Measurements from ENCODE around the gene CRYZ.
"Not testable (repeated sequence)": the region's sequence is repeated elsewhere in the genome, so short reads cannot be mapped to it uniquely, and the experiment has no call there.

DNA sequence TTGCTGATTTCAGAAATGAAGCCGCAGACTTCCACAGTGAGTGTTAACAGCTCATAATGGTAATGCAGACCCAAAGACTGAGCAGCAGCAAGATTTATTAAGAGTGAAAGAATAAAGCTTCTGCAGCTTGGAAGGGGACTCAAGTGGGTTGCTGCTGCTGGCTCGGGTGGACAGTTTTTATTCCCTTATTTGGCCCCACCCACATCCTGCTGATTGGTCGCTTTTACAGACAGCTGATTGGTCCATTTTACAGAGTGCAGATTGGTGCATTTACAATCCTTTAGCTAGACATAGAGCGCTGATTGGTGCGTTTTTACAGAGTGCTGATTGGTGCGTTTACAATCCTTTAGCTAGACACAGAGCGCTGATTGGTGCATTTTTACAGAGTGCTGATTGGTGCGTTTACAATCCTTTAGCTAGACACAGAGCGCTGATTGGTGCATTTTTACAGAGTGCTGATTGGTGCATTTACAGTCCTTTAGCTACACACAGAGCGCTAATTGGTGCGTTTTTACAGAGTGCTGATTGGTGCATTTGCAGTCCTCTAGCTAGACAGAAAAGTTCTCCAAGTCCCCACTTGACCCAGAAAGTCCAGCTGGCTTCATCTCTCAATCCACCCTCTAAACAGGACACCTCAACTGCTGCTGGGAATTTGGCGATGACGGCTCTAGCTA is 7.6 kb upstream of the CRYZ start:
- not testable (repeated sequence) for TF ChIP-seq POLR2A (IDR thresholded peaks at IDR 0.05)
- TF ChIP-seq, protein P1, sequence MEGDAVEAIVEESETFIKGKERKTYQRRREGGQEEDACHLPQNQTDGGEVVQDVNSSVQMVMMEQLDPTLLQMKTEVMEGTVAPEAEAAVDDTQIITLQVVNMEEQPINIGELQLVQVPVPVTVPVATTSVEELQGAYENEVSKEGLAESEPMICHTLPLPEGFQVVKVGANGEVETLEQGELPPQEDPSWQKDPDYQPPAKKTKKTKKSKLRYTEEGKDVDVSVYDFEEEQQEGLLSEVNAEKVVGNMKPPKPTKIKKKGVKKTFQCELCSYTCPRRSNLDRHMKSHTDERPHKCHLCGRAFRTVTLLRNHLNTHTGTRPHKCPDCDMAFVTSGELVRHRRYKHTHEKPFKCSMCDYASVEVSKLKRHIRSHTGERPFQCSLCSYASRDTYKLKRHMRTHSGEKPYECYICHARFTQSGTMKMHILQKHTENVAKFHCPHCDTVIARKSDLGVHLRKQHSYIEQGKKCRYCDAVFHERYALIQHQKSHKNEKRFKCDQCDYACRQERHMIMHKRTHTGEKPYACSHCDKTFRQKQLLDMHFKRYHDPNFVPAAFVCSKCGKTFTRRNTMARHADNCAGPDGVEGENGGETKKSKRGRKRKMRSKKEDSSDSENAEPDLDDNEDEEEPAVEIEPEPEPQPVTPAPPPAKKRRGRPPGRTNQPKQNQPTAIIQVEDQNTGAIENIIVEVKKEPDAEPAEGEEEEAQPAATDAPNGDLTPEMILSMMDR (IDR thresholded peaks at IDR 0.05): not testable (repeated sequence)

All from lower leg skin (tissue), 3 donors.